ENCODE measurements around the gene MAVS. TPM values are rescaled to one million over a fixed set of nuclear protein-coding genes. Genes with fewer than 3 reads are reported as not detected.
"Not testable (repeated sequence)": the region's sequence is repeated elsewhere in the genome, so short reads cannot be mapped to it uniquely, and the experiment has no call there.

MAVS gene
- total and polyA plus RNA-seq, 10 donors: 4.1 to 45.0 (median 35.3) TPM

GRCh38 chr20:3842348-3842930 lies 4.2 kb upstream of the MAVS start:
- Histone ChIP-seq H3K9me3 (no peaks in the 10 kb centered on the region), H3K4me1 (peaks cover 7 to 42% (median 23%) of the 10 kb centered on the region in 6 donors), H3K36me3 (no peaks in the 10 kb centered on the region), H3K27me3 (replicated peaks in 1 of 7) (no peaks in the 10 kb centered on the region), H3K4me3 (no peak overlapping the region), H3K27ac (no peak overlapping the region)
- intact Hi-C loops (cut with DNase I; ENCODE audit: low total_unique reads): no loop called here
- 65 to 86% (median 68%) methylated on average over 7 of the region's 7 CpGs for WGBS, 5 donors
- no peak for DNase-seq
- TF ChIP-seq POLR2AphosphoS5 (IDR thresholded peaks at IDR 0.05): no peak
- TF ChIP-seq POLR2A (IDR thresholded peaks at IDR 0.05): no peak
- no peak for TF ChIP-seq CTCF (IDR thresholded peaks at IDR 0.05 in 8 of 11, conservative IDR thresholded peaks at IDR 0.05 in 3 of 11)

- TF ChIP-seq CTCF (IDR thresholded peaks at IDR 0.05 in 8 of 11, conservative IDR thresholded peaks at IDR 0.05 in 3 of 11) (no peak), POLR2A (IDR thresholded peaks at IDR 0.05) (no peak), POLR2AphosphoS5 (IDR thresholded peaks at IDR 0.05) (no peak)
- no peaks in the 10 kb centered on the region for H3K27me3 ChIP-seq (replicated peaks in 1 of 7)
- H3K9me3 ChIP-seq: no peaks in the 10 kb centered on the region
- no peaks in the 10 kb centered on the region for H3K36me3 ChIP-seq
- WGBS, 5 donors: 46 to 65% (median 56%) methylated on average over 5 of the region's 5 CpGs
- no peak overlapping the region for H3K4me3 ChIP-seq
- no peak overlapping the region for H3K27ac ChIP-seq
- peaks cover 15 to 48% (median 33%) of the 10 kb centered on the region in 6 donors for H3K4me1 ChIP-seq
- DNase-seq: no peak
- intact Hi-C loops (cut with DNase I; ENCODE audit: low total_unique reads): no loop called here
Measured at GRCh38 chr20:3843490-3843889, 3.1 kb upstream of the MAVS start.

GRCh38 chr20:3843990-3844619 lies 2.5 kb upstream of the MAVS start:
- H3K9me3 ChIP-seq; DNase-seq; H3K27ac ChIP-seq; intact Hi-C loops (cut with DNase I; ENCODE audit: low total_unique reads); H3K4me3 ChIP-seq; H3K27me3 ChIP-seq (replicated peaks in 1 of 7); H3K36me3 ChIP-seq: not testable (repeated sequence)
- WGBS, 5 donors: 94 to 96% (median 95%) methylated on average over 9 of the region's 9 CpGs
- peaks cover 15 to 47% (median 35%) of the 10 kb centered on the region in 6 donors for H3K4me1 ChIP-seq

GRCh38 chr20:3846378-3846739 lies 275 bp upstream of the MAVS start:
- Histone ChIP-seq H3K4me3 (peak overlapping the region; percentile 91 to 100 (median 98)), H3K9me3 (no peaks in the 10 kb centered on the region), H3K36me3 (peaks cover 0 to 4% (median 0%) of the 10 kb centered on the region in 6 donors), H3K27ac (peak overlapping the region; percentile 86 to 96 (median 91)), H3K27me3 (replicated peaks in 1 of 7) (no peaks in the 10 kb centered on the region), H3K4me1 (peaks cover 15 to 49% (median 29%) of the 10 kb centered on the region in 6 donors)
- DNase-seq: no peak
- TF ChIP-seq CTCF (IDR thresholded peaks at IDR 0.05 in 8 of 11, conservative IDR thresholded peaks at IDR 0.05 in 3 of 11) (no peak), POLR2AphosphoS5 (IDR thresholded peaks at IDR 0.05) (no peak), POLR2A (IDR thresholded peaks at IDR 0.05) (no peak)
- 0 to 1% (median 0%) methylated on average over 1 to 22 of the region's 22 CpGs for WGBS, 5 donors
- intact Hi-C loops (cut with DNase I; ENCODE audit: low total_unique reads): no loop called here
